CD14-positive monocyte (primary cell): Measurements from ENCODE around the gene SLC22A7. TPM values are rescaled to one million over a fixed set of nuclear protein-coding genes. Genes with fewer than 3 reads are reported as not detected.
A peak's percentile ranks its signal among the peaks of the same experiment; 100 is the strongest.

Experiments
- DNase-seq, 3 donors: peaks; one replicate each; pipeline ENCODE4 v3.0.0-alpha.2; 2011 to 2022
- H2AFZ ChIP-seq: 2 replicates; pipeline ENCODE4 v1.6.0; 2012; ENCODE audit warnings: mild to moderate bottlenecking, low read depth, low read length, inconsistent platforms; ENCODE audit not compliant: insufficient read depth, poor library complexity, severe bottlenecking
- H3K27ac ChIP-seq, 2 donors: 1 replicate in 1 of 2; 2 replicates in 1 of 2; pipeline ENCODE4 v1.5.1; 2012 to 2013; ENCODE audit warnings: low read length in 2 of 2, control low read depth in 1 of 2, inconsistent platforms in 1 of 2, low read depth in 1 of 2, mild to moderate bottlenecking in 1 of 2
- H3K27me3 ChIP-seq, 2 donors: one replicate each; pipeline versions ENCODE4 v1.6.0 to v1.6.1; 2011 to 2013; ENCODE audit warnings: low read length in 2 of 2; ENCODE audit not compliant: control insufficient read depth in 2 of 2, insufficient read depth in 2 of 2
- H3K36me3 ChIP-seq, 2 donors: replicated peaks in 1 of 2; 1 replicate in 1 of 2; 2 replicates in 1 of 2; pipeline versions ENCODE4 v1.5.1 to v1.6.1; 2012 to 2013; ENCODE audit warnings: low read length in 2 of 2, control low read depth in 1 of 2, inconsistent platforms in 1 of 2, mild to moderate bottlenecking in 1 of 2; ENCODE audit not compliant: insufficient read depth in 2 of 2, control insufficient read depth in 1 of 2
- H3K4me1 ChIP-seq, 2 donors: 1 replicate in 1 of 2; 2 replicates in 1 of 2; pipeline versions ENCODE4 v1.5.1 to v1.6.1; 2012 to 2013; ENCODE audit warnings: low read length in 2 of 2, control low read depth in 1 of 2, inconsistent platforms in 1 of 2, mild to moderate bottlenecking in 1 of 2, moderate library complexity in 1 of 2; ENCODE audit not compliant: insufficient read depth in 2 of 2, control insufficient read depth in 1 of 2
- H3K4me2 ChIP-seq: replicated peaks from 2 replicates; pipeline ENCODE3; 2012; ENCODE audit warnings: low read length, moderate library complexity, mild to moderate bottlenecking; ENCODE audit not compliant: poor library complexity, severe bottlenecking; ENCODE audit errors: extremely low read depth
- H3K4me3 ChIP-seq, 3 experiments: fragments of 200-600 bp in 1 of 3; sonication (generic) in 1 of 3; replicated peaks in 1 of 3; 1 replicate in 2 of 3; 2 replicates in 1 of 3; pipeline ENCODE4 v1.5.1; 2011 to 2013; ENCODE audit warnings: low read length in 3 of 3, mild to moderate bottlenecking in 3 of 3, control low read depth in 2 of 3, low read depth in 2 of 3, inconsistent platforms in 1 of 3, moderate library complexity in 1 of 3
- H3K79me2 ChIP-seq: 2 replicates; pipeline ENCODE4 v1.6.0; 2012; ENCODE audit warnings: mild to moderate bottlenecking, control low read depth, inconsistent platforms, low read length, moderate library complexity; ENCODE audit not compliant: insufficient read depth
- H3K9ac ChIP-seq: 2 replicates; pipeline ENCODE4 v1.6.0; 2017; ENCODE audit warnings: low read length, mild to moderate bottlenecking; ENCODE audit not compliant: insufficient read depth, poor library complexity, severe bottlenecking
- H3K9me3 ChIP-seq, 2 donors: replicated peaks in 1 of 2; 1 replicate in 1 of 2; 2 replicates in 1 of 2; pipeline versions ENCODE4 v1.5.1 to v1.6.1; 2012 to 2013; ENCODE audit warnings: low read length in 2 of 2, control low read depth in 1 of 2; ENCODE audit not compliant: control insufficient read depth in 1 of 2, insufficient read depth in 1 of 2
- H4K20me1 ChIP-seq: 2 replicates; pipeline ENCODE4 v1.6.0; 2012; ENCODE audit warnings: mild to moderate bottlenecking, low read length, control low read depth, moderate library complexity; ENCODE audit not compliant: insufficient read depth
- H3K27ac Mint-ChIP-seq, 7 donors: one replicate each; pipeline ENCODE4 v1.8.0; 2020; ENCODE audit warnings: mild to moderate bottlenecking in 7 of 7, mixed read lengths in 7 of 7, moderate library complexity in 6 of 7, inconsistent platforms in 2 of 7
- H3K27me3 Mint-ChIP-seq, 3 donors: one replicate each; pipeline ENCODE4 v1.8.0; 2021 to 2022; ENCODE audit warnings: low read depth in 3 of 3, mild to moderate bottlenecking in 3 of 3, mixed read lengths in 3 of 3, moderate library complexity in 3 of 3, inconsistent platforms in 1 of 3
- H3K36me3 Mint-ChIP-seq, 2 donors: one replicate each; pipeline ENCODE4 v1.8.0; 2020; ENCODE audit warnings: mixed read lengths in 2 of 2, inconsistent platforms in 1 of 2, mild to moderate bottlenecking in 1 of 2
- H3K4me1 Mint-ChIP-seq: one replicate; pipeline ENCODE4 v1.8.0; 2020; ENCODE audit warnings: mild to moderate bottlenecking, mixed read lengths
- H3K4me3 Mint-ChIP-seq, 2 donors: one replicate each; pipeline ENCODE4 v1.8.0; 2020; ENCODE audit warnings: mild to moderate bottlenecking in 2 of 2, mixed read lengths in 2 of 2, moderate library complexity in 1 of 2
- H3K9me3 Mint-ChIP-seq, 7 donors: one replicate each; pipeline ENCODE4 v1.8.0; 2020 to 2022; ENCODE audit warnings: mixed read lengths in 7 of 7, mild to moderate bottlenecking in 6 of 7, moderate library complexity in 6 of 7, inconsistent platforms in 2 of 7
- CTCF ChIP-seq: fragments of 200-600 bp; IDR thresholded peaks from one replicate; pipeline ENCODE4 v1.8.0; 2022; ENCODE audit warnings: antibody characterized with exemption, mild to moderate bottlenecking
- WGBS: methylation state at CpG from one replicate; pipeline ENCODE4 v1.1.5; 2013; ENCODE audit warnings: missing lambda C conversion rate; ENCODE audit not compliant: insufficient coverage; 5-methylcytosine and 5-hydroxymethylcytosine counted together
- intact Hi-C, 2 donors: fragments of 100-400 bp; cut with micrococcal nuclease; formaldehyde crosslinking; loops; one replicate each; pipeline versions ENCODE4 v1.15.0 to v1.15.1; 2023
- polyA plus RNA-seq, 3 donors: library from polyadenylated mRNA; depleted of rRNA in 1 of 3; unstranded in 2 of 3; stranded (reverse) in 1 of 3; fragments of 300-500 nt in 2 of 3; fragments of >200 nt in 1 of 3; fragmentation: Illumina TruSeq in 2 of 3; gene quantifications; 1 replicate in 2 of 3; 2 replicates in 1 of 3; pipeline ENCODE4 v1.2.3, GENCODE V29; 2012 to 2021

SLC22A7 gene
- polyA plus RNA-seq, 3 donors: not detected

DNA sequence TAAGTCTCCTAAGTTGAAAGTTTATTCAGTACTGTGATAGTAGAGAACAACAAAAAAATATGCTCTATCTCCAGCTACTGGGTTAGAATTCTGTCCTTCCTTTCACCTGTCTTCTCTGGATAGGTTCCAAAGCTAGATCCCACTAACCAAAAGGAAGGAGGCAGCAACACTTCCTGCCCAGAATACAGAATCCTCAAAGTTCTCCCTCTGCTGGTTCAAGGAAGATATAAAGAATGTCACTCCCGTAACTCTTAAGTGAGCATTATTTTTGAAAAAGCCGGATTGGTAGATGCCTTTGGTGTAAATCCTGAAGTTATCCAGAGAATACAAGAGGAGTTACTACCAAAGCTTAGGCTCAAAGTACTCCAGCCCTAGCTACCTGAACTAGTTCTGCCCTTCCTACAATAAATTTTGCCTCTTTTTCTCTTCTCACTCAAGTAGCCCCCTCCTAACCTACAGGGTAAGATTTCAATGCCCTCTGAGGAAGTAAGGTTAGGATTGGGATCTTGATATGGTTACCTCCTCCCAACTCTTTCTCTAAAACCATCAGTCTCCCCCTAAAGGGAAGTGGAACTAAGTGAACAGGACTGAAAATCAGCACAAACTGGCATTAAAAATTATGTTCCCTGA lies 36.5 kb downstream of the SLC22A7 start:
- Histone ChIP-seq H3K9me3 (no peaks in the 10 kb centered on the region), H3K27ac (no peak overlapping the region), H3K79me2 (no peaks in the 10 kb centered on the region), H2AFZ (no peak overlapping the region), H4K20me1 (no peaks in the 10 kb centered on the region), H3K4me2 (no peak overlapping the region), H3K9ac (no peak overlapping the region), H3K36me3 (peaks cover 28 to 41% of the 10 kb centered on the region in 2 donors), H3K27me3 (no peaks in the 10 kb centered on the region), H3K4me1 (peaks cover 42 to 43% of the 10 kb centered on the region in 2 donors), H3K4me3 (no peak overlapping the region)
- TF ChIP-seq CTCF: peak; percentile 65
- no CpG with 5 or more reads among the region's 2 CpGs for WGBS
- peak; percentile 17 to 51 (median 38) for DNase-seq
- H3K4me1 Mint-ChIP-seq: peaks cover 39% of the 10 kb centered on the region
- H3K4me3 Mint-ChIP-seq: no peak overlapping the region
- H3K27ac Mint-ChIP-seq: peak overlapping the region in 2 of 7 donors; percentile 53 to 71
- H3K9me3 Mint-ChIP-seq: no peaks in the 10 kb centered on the region
- intact Hi-C loops: loop anchor here (1.0 to 5.0 kb wide), 2 partner anchors 71 to 72 kb away; no protein-coding TSS in a partner anchor
- H3K27me3 Mint-ChIP-seq: no peaks in the 10 kb centered on the region
- H3K36me3 Mint-ChIP-seq: peaks cover 34 to 37% of the 10 kb centered on the region in 2 donors

DNA sequence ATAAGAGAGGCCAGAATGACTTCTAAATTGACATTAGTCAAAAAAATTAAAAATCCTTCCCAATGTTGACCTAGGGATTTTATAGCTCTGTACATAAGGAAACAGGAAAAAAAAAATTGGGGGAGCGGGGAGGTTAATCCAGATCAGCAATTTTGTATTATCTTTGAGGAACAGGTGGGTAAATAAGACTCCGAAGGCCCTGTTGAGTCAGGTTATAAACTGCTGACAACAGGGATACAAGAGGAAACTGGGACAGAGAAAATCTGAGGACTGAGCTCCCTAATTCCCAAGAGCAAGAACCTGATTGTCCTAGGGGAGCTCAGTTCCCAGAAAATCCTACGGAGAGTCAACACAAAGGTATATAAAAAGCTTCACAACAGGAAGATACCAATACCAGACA lies 37.4 kb downstream of the SLC22A7 start:
- H3K27me3 Mint-ChIP-seq: no peaks in the 10 kb centered on the region
- peaks cover 43 to 45% of the 10 kb centered on the region in 2 donors for H3K36me3 Mint-ChIP-seq
- H3K4me3 ChIP-seq: no peak overlapping the region
- H3K4me2 ChIP-seq: no peak overlapping the region
- no peaks in the 10 kb centered on the region for H3K9me3 ChIP-seq
- peaks cover 37 to 49% of the 10 kb centered on the region in 2 donors for H3K36me3 ChIP-seq
- TF ChIP-seq CTCF: no peak
- no peak overlapping the region for H3K9ac ChIP-seq
- peaks cover 41 to 43% of the 10 kb centered on the region in 2 donors for H3K4me1 ChIP-seq
- H3K79me2 ChIP-seq: no peaks in the 10 kb centered on the region
- H4K20me1 ChIP-seq: no peaks in the 10 kb centered on the region
- H3K4me3 Mint-ChIP-seq: no peak overlapping the region
- no peak for DNase-seq
- intact Hi-C loops: loop anchor here (1.0 to 5.0 kb wide), 2 partner anchors 72 to 73 kb away; no protein-coding TSS in a partner anchor
- H3K27me3 ChIP-seq: no peaks in the 10 kb centered on the region
- H3K4me1 Mint-ChIP-seq: peaks cover 37% of the 10 kb centered on the region
- H2AFZ ChIP-seq: no peak overlapping the region
- no peaks in the 10 kb centered on the region for H3K9me3 Mint-ChIP-seq
- no peak overlapping the region for H3K27ac ChIP-seq
- WGBS: 100% methylated on average over 1 of the region's 3 CpGs
- peak overlapping the region in 1 of 7 donors; percentile 22 for H3K27ac Mint-ChIP-seq
